Measurements from ENCODE around the gene COA8.

Gene COA8

DNA sequence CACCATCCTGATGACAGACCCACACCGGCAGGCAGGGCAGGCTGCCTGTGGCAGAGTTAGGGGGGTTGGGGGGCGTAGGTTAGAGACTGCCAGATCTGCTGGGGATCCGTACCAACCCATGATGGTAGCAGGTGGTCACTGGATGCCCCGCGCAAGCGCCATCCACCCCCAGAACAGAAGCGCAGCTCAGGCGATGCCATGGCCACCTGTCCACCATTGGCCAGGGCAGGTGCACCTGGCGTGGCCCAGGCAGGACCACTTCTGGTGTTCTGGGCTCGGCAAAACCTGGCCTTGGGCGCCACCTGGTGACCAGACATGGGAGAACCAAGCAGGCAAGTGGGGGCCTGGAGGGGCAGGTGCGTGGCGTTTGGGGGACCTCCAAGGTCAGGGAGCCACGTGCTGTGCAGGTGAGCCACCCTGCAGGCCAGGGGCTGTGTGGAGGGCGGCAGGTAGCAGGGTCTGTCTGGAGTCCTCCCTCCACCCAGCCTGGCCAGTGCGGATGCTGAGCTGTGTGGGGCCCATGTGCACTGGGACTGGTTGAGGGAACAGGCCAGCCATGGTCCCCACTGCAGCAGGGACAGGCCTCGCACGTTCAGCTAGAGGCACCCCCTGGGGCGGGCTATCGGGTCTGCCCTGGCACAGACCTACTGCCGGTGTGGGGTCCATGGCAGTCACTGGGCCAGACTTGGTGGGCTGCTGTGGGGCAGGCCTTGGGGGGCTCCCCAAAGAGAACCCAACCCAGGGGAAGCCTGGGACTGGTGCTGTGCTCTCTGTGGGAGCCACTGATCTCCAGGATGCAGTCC, 15.9 kb upstream of the COA8 start:
- Histone ChIP-seq H3K27ac (no peak overlapping the region), H3K4me3 (ENCODE audit: low read depth in 1 of 2, low read length in 1 of 2) (no peak overlapping the region), H3K4me1 (ENCODE audit: control insufficient read depth in 1 of 2, insufficient read depth in 1 of 2, low read depth in 1 of 2, low read length in 1 of 2) (no peaks in the 10 kb centered on the region), H3K27me3 (peaks cover 4% of the 10 kb centered on the region), H3K9me3 (no peaks in the 10 kb centered on the region), H3K36me3 (no peaks in the 10 kb centered on the region)
- peak; percentile 88 for TF ChIP-seq CTCF (IDR thresholded peaks at IDR 0.05)

GRCh38 chr14:103547455-103547940, 15.3 kb upstream of the COA8 start:
- H3K36me3 ChIP-seq: no peaks in the 10 kb centered on the region
- H3K27me3 ChIP-seq: no peaks in the 10 kb centered on the region
- no peak overlapping the region for H3K27ac ChIP-seq
- no peaks in the 10 kb centered on the region for H3K9me3 ChIP-seq
- H3K4me1 ChIP-seq (ENCODE audit: control insufficient read depth in 1 of 2, insufficient read depth in 1 of 2, low read depth in 1 of 2, low read length in 1 of 2): no peaks in the 10 kb centered on the region
- H3K4me3 ChIP-seq (ENCODE audit: low read depth in 1 of 2, low read length in 1 of 2): no peak overlapping the region
- TF ChIP-seq CTCF (IDR thresholded peaks at IDR 0.05): no peak

DNA sequence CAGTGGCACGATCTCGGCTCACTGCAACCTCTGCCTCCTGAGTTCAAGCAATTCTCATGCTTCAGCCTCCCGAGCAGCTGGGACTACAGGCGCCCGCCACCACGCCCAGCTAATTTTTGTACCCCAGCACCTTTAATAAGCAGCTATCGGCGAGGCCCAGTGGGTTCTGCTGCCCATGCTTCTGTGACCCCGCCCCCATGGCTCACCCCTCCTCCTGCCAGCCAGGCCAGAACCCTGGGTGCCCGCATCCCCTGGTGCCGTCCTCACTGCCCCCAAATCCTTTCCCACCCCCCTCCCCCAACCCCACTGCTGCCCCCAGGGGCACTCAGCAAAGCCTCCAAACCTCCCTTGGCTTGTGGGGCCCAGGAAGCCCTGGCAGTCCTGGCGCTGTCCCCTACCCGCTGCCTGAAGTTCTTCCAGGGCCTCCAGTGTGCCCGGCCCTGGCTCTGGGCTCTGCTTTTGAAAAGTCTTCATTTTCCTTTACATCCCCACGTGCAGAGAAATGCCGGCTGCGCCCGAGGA, 14.8 kb upstream of the COA8 start:
- Histone ChIP-seq H3K27ac (no peak overlapping the region), H3K36me3 (no peaks in the 10 kb centered on the region), H3K9me3 (no peaks in the 10 kb centered on the region), H3K4me1 (ENCODE audit: control insufficient read depth in 1 of 2, insufficient read depth in 1 of 2, low read depth in 1 of 2, low read length in 1 of 2) (no peaks in the 10 kb centered on the region), H3K27me3 (no peaks in the 10 kb centered on the region), H3K4me3 (ENCODE audit: low read depth in 1 of 2, low read length in 1 of 2) (no peak overlapping the region)
- TF ChIP-seq CTCF (IDR thresholded peaks at IDR 0.05): no peak

DNA sequence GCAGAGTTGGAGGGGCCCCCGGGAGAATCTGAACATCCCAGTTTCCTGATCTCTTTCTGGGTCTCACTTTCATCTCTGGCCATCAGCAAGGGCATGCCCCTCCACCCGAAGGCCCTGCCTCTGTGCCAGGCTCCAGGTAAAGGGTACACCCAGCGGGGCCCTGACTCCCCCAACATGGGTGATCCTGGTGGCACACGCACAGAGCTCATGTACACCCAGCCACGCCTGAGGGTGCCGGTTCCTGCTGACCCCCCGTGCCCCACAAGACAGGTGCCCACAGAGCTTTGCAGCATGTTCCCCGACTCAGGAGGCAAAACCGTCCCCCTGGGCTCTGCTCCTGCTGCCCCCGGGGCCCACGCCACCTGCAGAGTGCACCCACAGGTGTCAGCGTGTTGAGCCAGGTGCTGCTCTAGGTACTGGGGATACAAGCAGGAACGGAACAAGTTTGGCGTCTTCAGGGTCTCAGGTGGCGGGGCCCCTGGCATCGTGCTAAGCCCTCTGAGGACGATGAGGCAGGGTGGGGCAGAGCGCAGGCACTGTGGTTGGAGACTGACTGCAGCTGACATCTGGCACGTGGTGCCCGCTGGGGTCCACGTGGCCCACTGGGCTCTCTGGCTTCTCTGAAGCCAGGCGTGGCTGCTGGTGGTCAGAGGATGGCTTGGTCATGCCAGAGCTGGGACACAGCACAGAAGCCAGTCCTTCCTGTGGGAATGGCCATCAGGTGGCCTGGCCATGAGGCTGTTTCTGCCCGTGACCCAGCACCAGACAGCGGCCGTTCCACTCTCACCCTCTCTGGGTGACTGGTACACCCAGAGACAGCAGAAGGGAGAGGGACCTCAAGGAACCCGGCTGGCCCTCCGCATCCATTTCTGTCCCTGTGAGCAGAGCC, 14.1 kb upstream of the COA8 start:
- H3K27ac ChIP-seq: no peak overlapping the region
- no peak for TF ChIP-seq CTCF (IDR thresholded peaks at IDR 0.05)
- no peaks in the 10 kb centered on the region for H3K4me1 ChIP-seq (ENCODE audit: control insufficient read depth in 1 of 2, insufficient read depth in 1 of 2, low read depth in 1 of 2, low read length in 1 of 2)

DNA sequence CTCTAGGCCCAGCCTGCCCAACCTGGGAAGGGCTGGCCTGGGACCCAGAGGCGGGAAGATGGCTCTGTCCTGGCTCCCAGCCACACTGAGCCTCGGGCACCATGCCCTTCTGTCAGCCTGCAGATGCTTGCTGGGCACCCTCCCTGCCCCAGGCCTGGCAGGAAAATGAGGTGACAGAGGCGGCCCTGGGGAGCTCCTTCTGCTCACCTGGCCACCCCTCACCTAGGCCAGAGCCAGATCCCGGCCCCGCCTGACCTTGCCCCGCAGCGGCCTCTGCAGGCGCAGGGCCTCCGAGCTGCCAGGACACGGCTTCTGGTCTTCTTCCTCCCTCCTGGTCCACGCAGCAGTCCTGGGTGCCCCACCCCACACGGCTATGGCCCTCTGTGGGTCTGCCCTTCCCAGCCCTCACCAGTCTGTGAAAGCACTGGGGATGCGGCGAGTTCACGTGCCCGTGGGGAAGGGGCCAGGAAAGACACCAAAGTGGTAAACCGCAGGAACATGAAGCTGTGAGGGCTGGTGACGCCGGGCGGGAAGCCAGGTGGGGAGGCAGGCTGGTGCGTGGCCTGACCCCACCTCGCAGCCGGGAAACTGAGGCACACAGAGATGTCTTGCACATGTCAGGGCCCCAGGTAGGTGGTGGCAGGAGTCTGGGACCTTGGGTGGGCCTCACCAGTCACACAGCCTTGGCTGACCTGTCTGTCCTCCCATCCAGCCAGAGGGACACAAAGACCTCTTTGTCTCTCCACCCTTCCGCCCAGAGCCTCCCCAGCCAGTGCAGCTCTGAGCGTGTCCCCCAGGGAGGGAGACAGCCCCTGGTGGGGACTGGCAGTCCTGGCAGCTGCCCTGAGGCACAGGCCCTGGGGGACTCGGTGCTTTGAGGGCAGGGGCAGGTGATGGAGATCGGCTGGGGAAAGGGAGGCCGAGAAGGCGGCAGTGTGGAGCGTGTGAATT, 13.1 kb upstream of the COA8 start:
- Histone ChIP-seq H3K36me3 (no peaks in the 10 kb centered on the region), H3K4me3 (ENCODE audit: low read depth in 1 of 2, low read length in 1 of 2) (no peak overlapping the region), H3K27ac (no peak overlapping the region), H3K4me1 (ENCODE audit: control insufficient read depth in 1 of 2, insufficient read depth in 1 of 2, low read depth in 1 of 2, low read length in 1 of 2) (no peaks in the 10 kb centered on the region), H3K27me3 (no peaks in the 10 kb centered on the region), H3K9me3 (no peaks in the 10 kb centered on the region)
- no peak for TF ChIP-seq CTCF (IDR thresholded peaks at IDR 0.05)

More for the DNA sequence above, 14.1 kb upstream of the COA8 start:
- no peaks in the 10 kb centered on the region for H3K9me3 ChIP-seq
- H3K36me3 ChIP-seq: no peaks in the 10 kb centered on the region
- H3K4me3 ChIP-seq (ENCODE audit: low read depth in 1 of 2, low read length in 1 of 2): no peak overlapping the region
- H3K27me3 ChIP-seq: no peaks in the 10 kb centered on the region
